ENCODE data around the gene VCX3A.
"Not testable (repeated sequence)": the region's sequence is repeated elsewhere in the genome, so short reads cannot be mapped to it uniquely, and the experiment has no call there.

VCX3A gene

DNA sequence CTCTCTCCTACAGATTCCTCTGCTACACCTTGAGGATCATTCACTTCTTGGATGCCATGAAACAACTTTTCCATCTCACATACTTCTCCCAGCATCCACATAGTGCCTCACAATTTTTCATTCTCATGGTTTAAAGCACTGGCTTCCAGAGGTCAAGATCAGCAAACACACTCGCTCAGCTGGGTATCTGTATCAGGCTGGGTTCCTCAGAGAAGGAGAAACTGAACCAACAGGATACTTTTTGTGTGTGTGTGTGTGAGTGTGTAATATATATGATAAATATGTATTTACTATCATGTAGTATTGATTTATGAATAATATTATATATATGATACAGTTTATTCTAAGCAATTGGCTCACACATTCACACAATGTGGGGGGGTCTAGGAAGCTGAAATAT lies at the start of gene VCX3A:
Gene VCX3A (minus strand): TSS at position 101 of the 400 bp plus-strand sequence. CDS start 621 bp downstream, outside the sequence.
- not testable (repeated sequence) for H3K9ac ChIP-seq (ENCODE audit: low read length); H3K4me3 ChIP-seq (ENCODE audit: low read length); H3K36me3 ChIP-seq (ENCODE audit: control insufficient read depth, low read depth, low read length); H3K4me1 ChIP-seq (ENCODE audit: control insufficient read depth, low read depth, low read length); H3K27me3 ChIP-seq (ENCODE audit: control insufficient read depth, insufficient read depth, low read length); H3K27ac ChIP-seq (ENCODE audit: low read length); H3K9me3 ChIP-seq (ENCODE audit: control insufficient read depth, low read depth, low read length)

DNA sequence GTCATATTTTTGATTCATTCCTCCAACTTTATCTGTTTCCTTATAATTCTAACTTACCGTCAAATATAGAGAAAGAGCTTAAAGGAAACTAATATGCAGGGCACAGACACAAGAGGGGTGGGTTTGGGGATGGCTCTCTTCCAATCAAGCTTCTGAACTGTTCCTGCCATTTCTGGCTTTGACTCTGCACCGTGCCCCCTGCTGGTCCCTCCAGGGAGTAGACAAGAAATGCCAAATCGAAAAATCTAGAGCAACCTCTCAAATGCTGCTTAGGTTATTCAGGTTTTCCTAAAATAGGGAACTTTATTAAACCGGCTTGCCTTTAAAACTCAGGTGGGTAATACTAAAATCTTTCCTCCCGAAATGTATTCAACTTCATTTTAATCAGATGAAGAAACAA lies 39.8 kb upstream of the VCX3A start:
- no peak overlapping the region for H3K27ac ChIP-seq (ENCODE audit: low read length)
- H3K9ac ChIP-seq (ENCODE audit: low read length) = no peak overlapping the region
- H3K9me3 ChIP-seq (ENCODE audit: control insufficient read depth, low read depth, low read length) = no peaks in the 10 kb centered on the region
- no peaks in the 10 kb centered on the region for H3K36me3 ChIP-seq (ENCODE audit: control insufficient read depth, low read depth, low read length)
- H3K4me3 ChIP-seq (ENCODE audit: low read length) = no peak overlapping the region
- H3K4me1 ChIP-seq (ENCODE audit: control insufficient read depth, low read depth, low read length) = no peaks in the 10 kb centered on the region
- H3K27me3 ChIP-seq (ENCODE audit: control insufficient read depth, insufficient read depth, low read length) = no peaks in the 10 kb centered on the region

DNA sequence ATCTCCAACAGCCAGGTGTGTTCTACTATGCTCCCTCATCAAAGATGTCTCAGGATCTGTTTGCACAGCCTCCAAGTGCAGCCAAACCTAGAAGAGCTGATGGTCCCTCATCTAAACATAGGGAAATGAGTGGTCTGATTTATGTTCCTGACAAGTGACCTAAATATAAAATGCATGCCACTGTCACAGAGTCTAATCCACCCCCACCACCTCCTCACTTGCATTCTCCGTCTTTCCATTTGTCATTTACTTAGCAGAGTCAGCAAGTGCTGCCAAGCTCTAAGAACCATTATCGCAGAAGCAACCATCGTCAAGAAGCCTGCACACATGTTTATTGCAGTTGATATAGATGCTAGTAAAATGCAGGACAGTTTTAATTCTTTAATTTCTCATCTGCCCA lies 33.1 kb upstream of the VCX3A start:
- Histone ChIP-seq H3K27ac (ENCODE audit: low read length) (no peak overlapping the region), H3K9me3 (ENCODE audit: control insufficient read depth, low read depth, low read length) (no peaks in the 10 kb centered on the region), H3K9ac (ENCODE audit: low read length) (no peak overlapping the region), H3K4me3 (ENCODE audit: low read length) (no peak overlapping the region), H3K4me1 (ENCODE audit: control insufficient read depth, low read depth, low read length) (no peaks in the 10 kb centered on the region), H3K36me3 (ENCODE audit: control insufficient read depth, low read depth, low read length) (no peaks in the 10 kb centered on the region), H3K27me3 (ENCODE audit: control insufficient read depth, insufficient read depth, low read length) (no peaks in the 10 kb centered on the region)

DNA sequence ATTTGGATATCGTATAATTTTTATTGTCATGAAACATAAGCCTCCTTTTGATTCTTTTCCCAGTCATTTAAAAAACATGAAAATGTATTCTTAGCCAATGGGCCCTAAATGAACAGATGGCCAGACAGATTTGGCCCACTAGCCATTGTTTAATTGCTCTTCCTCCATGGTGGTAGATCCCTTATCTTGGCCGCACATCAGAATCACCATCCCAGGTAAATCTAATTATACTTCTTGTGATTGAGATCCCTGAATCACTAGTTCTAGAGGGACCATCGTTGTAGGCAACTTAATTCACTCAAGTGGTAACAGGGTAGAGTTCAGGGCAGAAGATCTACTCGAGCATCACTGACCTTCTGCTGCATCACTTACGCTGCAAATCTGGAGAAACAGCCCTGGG lies 24.1 kb upstream of the VCX3A start:
- no peaks in the 10 kb centered on the region for H3K4me1 ChIP-seq (ENCODE audit: control insufficient read depth, low read depth, low read length)
- H3K9ac ChIP-seq (ENCODE audit: low read length) = no peak overlapping the region
- no peaks in the 10 kb centered on the region for H3K27me3 ChIP-seq (ENCODE audit: control insufficient read depth, insufficient read depth, low read length)
- no peaks in the 10 kb centered on the region for H3K36me3 ChIP-seq (ENCODE audit: control insufficient read depth, low read depth, low read length)
- no peak overlapping the region for H3K4me3 ChIP-seq (ENCODE audit: low read length)
- H3K27ac ChIP-seq (ENCODE audit: low read length) = no peak overlapping the region
- H3K9me3 ChIP-seq (ENCODE audit: control insufficient read depth, low read depth, low read length) = no peaks in the 10 kb centered on the region

DNA sequence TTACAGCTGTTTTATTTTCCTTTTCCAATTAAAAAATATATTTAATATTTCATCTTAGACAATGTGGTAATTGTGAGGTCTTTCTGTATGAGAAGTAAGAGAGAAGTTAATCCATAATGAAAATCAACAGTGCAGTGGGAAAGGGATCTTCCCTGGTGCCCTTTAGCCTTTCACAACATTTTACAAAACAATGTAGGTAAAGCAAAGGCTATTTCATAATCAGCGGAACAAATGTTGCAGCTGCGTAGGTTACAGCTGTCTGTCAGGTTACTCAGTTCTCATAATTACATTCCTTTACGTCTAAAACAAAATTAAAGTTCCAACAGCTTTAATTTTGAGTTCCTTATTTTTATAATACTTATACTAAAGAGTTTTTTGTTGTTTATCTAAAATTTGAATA lies 22.8 kb upstream of the VCX3A start:
- H3K27ac ChIP-seq (ENCODE audit: low read length) = no peak overlapping the region
- no peaks in the 10 kb centered on the region for H3K36me3 ChIP-seq (ENCODE audit: control insufficient read depth, low read depth, low read length)
- H3K9me3 ChIP-seq (ENCODE audit: control insufficient read depth, low read depth, low read length) = no peaks in the 10 kb centered on the region
- no peak overlapping the region for H3K9ac ChIP-seq (ENCODE audit: low read length)
- H3K4me1 ChIP-seq (ENCODE audit: control insufficient read depth, low read depth, low read length) = no peaks in the 10 kb centered on the region
- H3K4me3 ChIP-seq (ENCODE audit: low read length) = no peak overlapping the region
- H3K27me3 ChIP-seq (ENCODE audit: control insufficient read depth, insufficient read depth, low read length) = no peaks in the 10 kb centered on the region

DNA sequence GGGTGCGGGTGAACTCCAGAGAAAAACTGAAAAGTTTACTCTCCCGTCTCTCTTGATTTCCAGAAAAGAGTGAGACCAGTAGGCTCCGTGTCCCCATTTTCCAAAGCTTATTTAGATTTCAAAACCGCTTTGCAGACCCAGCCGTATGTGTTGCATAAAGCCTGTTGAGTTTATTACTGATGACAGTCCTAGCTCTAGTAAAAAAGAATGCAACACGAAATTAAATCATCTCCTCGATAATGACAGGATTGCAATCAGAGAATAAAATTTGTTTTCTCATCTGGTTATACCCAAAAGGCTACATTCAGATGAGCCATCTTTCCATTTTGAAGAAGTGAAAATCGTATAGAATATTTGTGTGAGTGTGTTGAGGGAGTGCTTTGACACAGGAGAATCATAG lies 16.1 kb upstream of the VCX3A start:
- no peaks in the 10 kb centered on the region for H3K27me3 ChIP-seq (ENCODE audit: control insufficient read depth, insufficient read depth, low read length)
- no peak overlapping the region for H3K9ac ChIP-seq (ENCODE audit: low read length)
- H3K36me3 ChIP-seq (ENCODE audit: control insufficient read depth, low read depth, low read length) = no peaks in the 10 kb centered on the region
- no peaks in the 10 kb centered on the region for H3K4me1 ChIP-seq (ENCODE audit: control insufficient read depth, low read depth, low read length)
- no peak overlapping the region for H3K4me3 ChIP-seq (ENCODE audit: low read length)
- no peak overlapping the region for H3K27ac ChIP-seq (ENCODE audit: low read length)
- no peaks in the 10 kb centered on the region for H3K9me3 ChIP-seq (ENCODE audit: control insufficient read depth, low read depth, low read length)

DNA sequence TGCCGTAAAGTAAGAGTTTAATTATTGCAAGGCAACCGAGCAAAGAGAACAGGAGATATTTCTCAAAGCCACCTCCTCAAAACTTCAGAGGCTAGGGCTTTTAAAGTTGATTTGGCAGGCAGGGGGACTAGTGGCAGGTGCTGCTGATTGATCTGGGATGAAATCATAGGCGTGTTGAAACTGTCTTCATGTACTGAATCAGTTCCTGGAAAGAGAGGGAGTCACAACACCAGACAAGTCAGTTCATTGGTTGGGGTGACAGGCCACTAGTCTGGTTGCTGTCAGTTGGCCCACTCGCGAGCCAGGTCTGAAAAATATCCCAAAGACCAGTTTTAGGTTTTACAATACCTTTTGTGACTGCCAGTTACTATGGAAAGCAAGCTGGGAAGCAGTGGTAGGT lies 10.8 kb upstream of the VCX3A start:
- Histone ChIP-seq H3K9me3 (ENCODE audit: control insufficient read depth, low read depth, low read length) (no peaks in the 10 kb centered on the region), H3K27ac (ENCODE audit: low read length) (no peak overlapping the region), H3K9ac (ENCODE audit: low read length) (no peak overlapping the region), H3K4me1 (ENCODE audit: control insufficient read depth, low read depth, low read length) (no peaks in the 10 kb centered on the region), H3K27me3 (ENCODE audit: control insufficient read depth, insufficient read depth, low read length) (no peaks in the 10 kb centered on the region), H3K4me3 (ENCODE audit: low read length) (no peak overlapping the region), H3K36me3 (ENCODE audit: control insufficient read depth, low read depth, low read length) (no peaks in the 10 kb centered on the region)

DNA sequence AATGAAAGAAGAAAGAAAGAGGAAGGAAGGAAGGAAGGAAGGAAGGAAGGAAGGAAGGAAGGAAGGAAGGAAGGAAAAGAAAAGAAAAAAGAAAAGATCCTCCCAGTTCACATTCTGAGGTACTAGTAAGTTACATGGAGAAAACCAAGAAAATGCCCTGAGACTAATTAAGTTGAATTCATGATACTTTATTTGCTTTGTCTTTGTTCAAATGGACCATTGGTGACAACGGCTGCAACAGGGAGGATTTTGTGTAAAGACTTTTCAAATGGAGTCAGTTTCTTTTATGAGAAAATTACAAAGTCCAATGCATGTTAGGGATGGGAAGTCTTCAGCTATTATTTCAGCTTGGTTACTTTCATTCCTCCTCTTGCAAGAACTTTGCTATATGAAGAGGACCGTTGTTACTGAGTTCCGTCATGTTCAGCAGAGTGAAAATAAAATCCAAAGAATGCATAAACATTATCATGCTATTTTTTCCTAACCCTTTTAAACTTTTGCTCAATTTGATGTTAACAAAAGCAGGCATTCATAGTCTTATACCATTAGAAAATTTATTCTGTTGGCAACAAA lies 8.3 kb downstream of the VCX3A start:
- Histone ChIP-seq H3K4me3 (ENCODE audit: low read length) (no peak overlapping the region), H3K27me3 (ENCODE audit: control insufficient read depth, insufficient read depth, low read length) (no peaks in the 10 kb centered on the region), H3K9me3 (ENCODE audit: control insufficient read depth, low read depth, low read length) (no peaks in the 10 kb centered on the region), H3K9ac (ENCODE audit: low read length) (no peak overlapping the region), H3K4me1 (ENCODE audit: control insufficient read depth, low read depth, low read length) (no peaks in the 10 kb centered on the region), H3K36me3 (ENCODE audit: control insufficient read depth, low read depth, low read length) (no peaks in the 10 kb centered on the region), H3K27ac (ENCODE audit: low read length) (no peak overlapping the region)

DNA sequence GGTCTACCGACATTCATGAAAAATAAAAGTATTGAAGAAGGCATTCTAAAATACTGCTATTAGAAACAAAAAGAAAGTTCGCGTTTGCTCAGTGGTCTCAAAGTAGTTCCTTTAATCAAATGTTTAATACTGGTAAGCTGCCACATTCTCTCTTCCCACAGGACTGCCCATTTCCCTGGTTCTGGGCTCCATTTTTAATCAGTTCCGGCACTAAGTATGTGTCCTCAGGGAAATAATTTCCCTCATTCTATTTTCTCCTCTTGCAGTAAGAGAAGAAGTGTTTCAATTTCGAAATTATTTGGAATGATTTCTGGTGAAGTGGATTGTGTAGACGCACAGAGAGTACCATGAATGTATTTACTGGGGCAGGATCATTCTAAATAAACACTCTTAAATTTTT lies 17.5 kb downstream of the VCX3A start:
- Histone ChIP-seq H3K9ac (ENCODE audit: low read length) (no peak overlapping the region), H3K9me3 (ENCODE audit: control insufficient read depth, low read depth, low read length) (no peaks in the 10 kb centered on the region), H3K4me3 (ENCODE audit: low read length) (no peak overlapping the region), H3K36me3 (ENCODE audit: control insufficient read depth, low read depth, low read length) (no peaks in the 10 kb centered on the region), H3K4me1 (ENCODE audit: control insufficient read depth, low read depth, low read length) (no peaks in the 10 kb centered on the region), H3K27ac (ENCODE audit: low read length) (no peak overlapping the region), H3K27me3 (ENCODE audit: control insufficient read depth, insufficient read depth, low read length) (no peaks in the 10 kb centered on the region)

DNA sequence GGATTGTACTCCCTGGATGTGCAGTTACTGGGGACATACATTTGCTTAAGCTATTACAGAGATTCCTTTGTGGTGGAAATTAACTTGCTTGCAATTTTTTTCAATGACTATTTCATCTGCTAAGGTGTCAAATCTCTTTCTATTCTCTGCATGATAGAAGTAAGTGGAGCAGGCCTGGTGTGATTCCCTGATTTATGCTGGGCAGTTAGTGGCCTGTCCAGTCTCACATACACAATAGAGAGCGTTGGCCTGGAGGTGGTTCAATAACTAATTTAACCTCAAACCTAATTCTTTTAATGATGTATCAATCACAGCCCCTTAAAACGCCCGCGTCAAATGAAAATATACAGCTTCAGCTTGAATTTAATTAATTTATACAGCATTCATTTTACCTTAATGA lies 28.5 kb downstream of the VCX3A start:
- no peaks in the 10 kb centered on the region for H3K4me1 ChIP-seq (ENCODE audit: control insufficient read depth, low read depth, low read length)
- no peak overlapping the region for H3K27ac ChIP-seq (ENCODE audit: low read length)
- no peaks in the 10 kb centered on the region for H3K36me3 ChIP-seq (ENCODE audit: control insufficient read depth, low read depth, low read length)
- no peak overlapping the region for H3K9ac ChIP-seq (ENCODE audit: low read length)
- H3K9me3 ChIP-seq (ENCODE audit: control insufficient read depth, low read depth, low read length) = no peaks in the 10 kb centered on the region
- no peaks in the 10 kb centered on the region for H3K27me3 ChIP-seq (ENCODE audit: control insufficient read depth, insufficient read depth, low read length)
- no peak overlapping the region for H3K4me3 ChIP-seq (ENCODE audit: low read length)

DNA sequence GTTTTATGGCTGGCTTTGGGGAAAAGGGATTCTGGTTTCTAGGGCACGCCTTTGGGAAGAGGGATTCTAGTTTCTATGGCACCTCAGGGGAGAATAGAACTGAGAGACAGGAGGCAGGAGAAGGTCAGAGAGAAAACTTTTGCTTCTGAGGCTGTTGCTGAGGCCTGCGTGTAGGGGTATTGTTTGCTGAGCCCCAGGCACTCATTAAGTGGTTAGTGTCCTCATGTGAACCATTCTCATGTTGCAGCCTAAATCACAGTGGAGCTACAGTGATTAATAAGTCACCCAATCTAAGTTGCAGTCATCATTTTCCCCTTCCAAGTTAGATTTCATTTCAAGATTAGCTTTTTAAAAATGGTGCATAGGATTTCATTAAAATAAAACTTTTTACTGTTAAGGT lies 29.0 kb downstream of the VCX3A start:
- Histone ChIP-seq H3K27me3 (ENCODE audit: control insufficient read depth, insufficient read depth, low read length) (no peaks in the 10 kb centered on the region), H3K4me1 (ENCODE audit: control insufficient read depth, low read depth, low read length) (no peaks in the 10 kb centered on the region), H3K9ac (ENCODE audit: low read length) (no peak overlapping the region), H3K4me3 (ENCODE audit: low read length) (no peak overlapping the region), H3K9me3 (ENCODE audit: control insufficient read depth, low read depth, low read length) (no peaks in the 10 kb centered on the region), H3K36me3 (ENCODE audit: control insufficient read depth, low read depth, low read length) (no peaks in the 10 kb centered on the region), H3K27ac (ENCODE audit: low read length) (no peak overlapping the region)

DNA sequence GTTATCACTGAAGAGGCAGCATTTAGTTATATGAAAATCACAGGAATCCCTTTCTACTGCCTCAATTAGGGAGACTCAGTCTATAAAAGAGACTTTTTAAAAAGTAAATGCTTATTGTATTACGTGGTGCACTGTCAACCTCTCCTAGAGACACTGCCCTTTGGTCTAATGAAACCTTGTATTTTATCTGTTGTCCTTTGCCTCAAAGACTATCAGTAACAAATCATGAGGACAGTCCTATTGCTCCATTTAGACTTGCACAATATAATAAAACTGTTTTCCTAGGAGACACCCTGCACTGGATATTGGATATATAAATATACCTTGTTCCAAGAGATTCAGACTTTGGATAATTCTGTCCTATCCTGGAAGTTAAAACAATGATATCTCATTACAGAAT lies 34.2 kb downstream of the VCX3A start:
- Histone ChIP-seq H3K9ac (ENCODE audit: low read length) (no peak overlapping the region), H3K4me3 (ENCODE audit: low read length) (no peak overlapping the region), H3K27ac (ENCODE audit: low read length) (no peak overlapping the region), H3K9me3 (ENCODE audit: control insufficient read depth, low read depth, low read length) (no peaks in the 10 kb centered on the region), H3K27me3 (ENCODE audit: control insufficient read depth, insufficient read depth, low read length) (no peaks in the 10 kb centered on the region), H3K4me1 (ENCODE audit: control insufficient read depth, low read depth, low read length) (no peaks in the 10 kb centered on the region), H3K36me3 (ENCODE audit: control insufficient read depth, low read depth, low read length) (no peaks in the 10 kb centered on the region)

Measured in iPS-18a (cell line).